NCI-H1417 treated with DMSO at 0.1 percent for 48 hours (cell line): ENCODE data around the gene MCIDAS.
A peak's percentile ranks its signal among the peaks of the same experiment; 100 is the strongest.

Source experiments
- DNase-seq: peaks from one replicate; lab custom pipeline; 2025; lab: John Stamatoyannopoulos, UW

The MCIDAS gene

GRCh38 chr5:55226934-55227663 is at the start of gene MCIDAS:
Gene MCIDAS, minus strand, starts transcription at chr5:55227315. Its CDS starts 177 bp downstream, at chr5:55227138.
- DNase-seq = no peak

- no peak for DNase-seq
Measured at GRCh38 chr5:55276771-55277170, 49.7 kb upstream of the MCIDAS start.

GRCh38 chr5:55258339-55258738 is 31.2 kb upstream of the MCIDAS start:
- no peak for DNase-seq

- DNase-seq = no peak
Measured at GRCh38 chr5:55254802-55255201, 27.7 kb upstream of the MCIDAS start.

- no peak for DNase-seq
Measured at GRCh38 chr5:55250064-55250463, 22.9 kb upstream of the MCIDAS start.

GRCh38 chr5:55241746-55242145 is 14.6 kb upstream of the MCIDAS start:
- no peak for DNase-seq

GRCh38 chr5:55236800-55237199 is 9.7 kb upstream of the MCIDAS start:
- no peak for DNase-seq

GRCh38 chr5:55234121-55234700 is 7.1 kb upstream of the MCIDAS start:
- no peak for DNase-seq

GRCh38 chr5:55232985-55233928 is 6.1 kb upstream of the MCIDAS start, which contains the start of gene CCNO:
Gene CCNO, minus strand, starts transcription at chr5:55233608. Its CDS starts 85 bp downstream, at chr5:55233523.
- peak; percentile 35 for DNase-seq

- no peak for DNase-seq
Measured at GRCh38 chr5:55232271-55232984, 5.3 kb upstream of the MCIDAS start.

GRCh38 chr5:55231919-55232270 is 4.8 kb upstream of the MCIDAS start:
- no peak for DNase-seq

- no peak for DNase-seq
Measured at GRCh38 chr5:55231029-55231918, 4.2 kb upstream of the MCIDAS start.

- no peak for DNase-seq
Measured at GRCh38 chr5:55230086-55230629, 3.0 kb upstream of the MCIDAS start.

GRCh38 chr5:55227664-55228430 is 732 bp upstream of the MCIDAS start:
- DNase-seq = no peak

- no peak for DNase-seq
Measured at GRCh38 chr5:55226027-55226933, 835 bp downstream of the MCIDAS start.

- DNase-seq = no peak
Measured at GRCh38 chr5:55225346-55225745, 1.8 kb downstream of the MCIDAS start.

GRCh38 chr5:55223812-55224240 is 3.3 kb downstream of the MCIDAS start:
- no peak for DNase-seq

- no peak for DNase-seq
Measured at GRCh38 chr5:55222985-55223811, 3.9 kb downstream of the MCIDAS start.
